Effector memory CD4-positive, alpha-beta T cell (primary cell): ENCODE results near the gene KIFBP.
"Not testable (repeated sequence)": the region's sequence is repeated elsewhere in the genome, so short reads cannot be mapped to it uniquely, and the experiment has no call there.

Experiments
- DNase-seq, 3 donors: peaks; one replicate each; pipeline ENCODE4 v3.0.0-alpha.2; 2020
- H3K27ac ChIP-seq: 2 replicates; pipeline ENCODE4 v1.7.0; 2013; ENCODE audit warnings: mild to moderate bottlenecking, low read length, moderate library complexity; ENCODE audit not compliant: insufficient read depth, poor library complexity, severe bottlenecking
- H3K27me3 ChIP-seq: replicated peaks from 2 replicates; pipeline ENCODE4 v1.7.0; 2013; ENCODE audit warnings: mild to moderate bottlenecking, low read length; ENCODE audit not compliant: insufficient read depth, control insufficient read depth, poor library complexity, severe bottlenecking
- H3K36me3 ChIP-seq: 2 replicates; pipeline ENCODE4 v1.7.0; 2013; ENCODE audit warnings: mild to moderate bottlenecking, low read length, moderate library complexity; ENCODE audit not compliant: control insufficient read depth, insufficient read depth
- H3K4me1 ChIP-seq: 2 replicates; pipeline ENCODE4 v1.7.0; 2013; ENCODE audit warnings: low read length, mild to moderate bottlenecking; ENCODE audit not compliant: control insufficient read depth, insufficient read depth, poor library complexity, severe bottlenecking
- H3K4me3 ChIP-seq: 2 replicates; pipeline ENCODE4 v1.7.0; 2013; ENCODE audit warnings: low read length, low read depth, mild to moderate bottlenecking; ENCODE audit not compliant: insufficient read depth, poor library complexity, severe bottlenecking
- H3K9me3 ChIP-seq: 2 replicates; pipeline ENCODE4 v1.7.0; 2013; ENCODE audit warnings: mild to moderate bottlenecking, low read length, moderate library complexity; ENCODE audit not compliant: control insufficient read depth

Gene KIFBP

DNA sequence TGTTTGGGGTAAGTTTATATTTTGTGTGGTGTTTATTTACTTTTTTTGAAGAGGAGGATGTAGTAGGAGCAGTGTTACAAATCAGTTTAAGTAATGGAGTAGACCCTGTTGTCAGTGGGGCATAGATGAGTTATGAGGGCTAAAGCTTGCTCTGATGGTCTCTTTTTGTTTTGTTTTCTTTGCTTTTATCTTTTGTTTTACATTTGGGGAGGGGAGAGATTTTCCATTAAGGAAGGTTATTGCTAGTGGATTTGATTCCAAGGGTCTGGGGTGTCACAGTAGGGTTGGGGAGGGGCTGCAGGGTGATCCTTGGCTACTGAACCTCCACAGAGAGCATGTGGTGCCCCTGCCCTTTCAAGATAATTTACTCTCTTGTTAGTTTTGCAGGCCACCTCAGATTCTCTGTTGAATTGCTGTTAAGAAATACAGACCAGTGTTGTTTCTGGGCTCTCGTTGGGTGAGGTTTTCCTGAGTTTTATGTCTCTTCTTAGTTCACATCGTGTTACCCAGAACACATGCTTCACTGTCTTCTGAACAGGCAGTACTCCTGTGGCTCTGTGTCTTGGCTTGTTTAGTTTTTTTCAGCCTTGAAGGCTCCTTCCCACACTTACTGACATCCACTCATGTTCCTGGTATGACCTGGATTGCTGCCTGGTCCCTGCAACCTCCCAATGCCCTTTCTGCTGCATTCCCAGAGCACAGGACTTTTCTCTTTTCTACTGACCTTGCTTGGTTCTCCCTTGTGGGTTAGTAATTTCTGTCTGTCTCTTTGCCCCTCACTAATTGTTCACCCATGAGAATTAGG is 4.2 kb downstream of the KIFBP start:
- DNase-seq, result no peak

DNA sequence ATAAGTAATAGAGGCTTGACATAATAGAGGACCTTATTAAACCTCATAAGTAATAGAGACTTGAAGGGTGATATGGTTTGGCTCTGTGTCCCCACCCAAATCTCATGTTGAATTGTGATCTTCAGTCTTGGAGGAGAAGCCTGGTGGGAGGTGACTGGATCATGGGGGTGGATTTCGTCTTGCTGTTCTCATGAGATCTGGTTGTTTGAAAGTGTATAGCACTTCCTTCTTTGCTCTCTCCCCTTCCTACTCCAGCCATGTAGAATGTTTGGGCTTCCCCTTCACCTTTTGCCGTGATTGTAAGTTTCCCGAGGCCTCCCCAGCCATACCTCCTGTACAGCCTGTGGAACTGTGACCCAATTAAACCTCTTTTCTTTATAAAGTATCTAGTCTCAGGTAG is 8.6 kb downstream of the KIFBP start:
- Histone ChIP-seq H3K4me3 (no peak overlapping the region), H3K9me3 (no peaks in the 10 kb centered on the region), H3K27ac (no peak overlapping the region), H3K36me3 (peaks cover 4% of the 10 kb centered on the region), H3K4me1 (peaks cover 3% of the 10 kb centered on the region), H3K27me3 (no peaks in the 10 kb centered on the region)
- no peak for DNase-seq

More for the DNA sequence above, 4.2 kb downstream of the KIFBP start:
- no peaks in the 10 kb centered on the region for H3K9me3 ChIP-seq
- H3K4me3 ChIP-seq, result no peak overlapping the region
- H3K27me3 ChIP-seq, result no peaks in the 10 kb centered on the region
- H3K36me3 ChIP-seq, result no peaks in the 10 kb centered on the region
- H3K4me1 ChIP-seq, result peaks cover 20% of the 10 kb centered on the region
- no peak overlapping the region for H3K27ac ChIP-seq

DNA sequence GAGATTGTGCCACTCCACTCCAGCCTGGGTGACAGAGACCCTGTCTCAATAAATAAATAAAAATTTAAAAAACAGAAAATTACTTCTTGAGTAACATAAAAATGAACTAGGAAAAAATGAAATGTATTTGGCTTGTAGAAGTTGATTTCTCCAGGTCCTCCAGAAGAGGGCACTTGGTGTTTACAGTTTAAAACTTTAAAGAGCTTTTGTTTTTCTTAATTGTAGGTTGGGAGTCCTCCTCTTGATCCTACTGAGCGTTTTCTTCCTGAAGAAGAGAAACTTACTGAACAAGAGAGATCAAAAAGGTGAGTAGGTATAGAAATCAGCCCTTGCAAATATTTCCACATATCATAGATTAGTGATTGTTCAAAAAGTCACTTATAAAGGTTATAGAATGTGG is 16.2 kb downstream of the KIFBP start:
- Histone ChIP-seq H3K36me3 (peaks cover 31% of the 10 kb centered on the region), H3K4me3 (no peak overlapping the region), H3K27ac (no peak overlapping the region), H3K27me3 (no peaks in the 10 kb centered on the region), H3K4me1 (no peaks in the 10 kb centered on the region), H3K9me3 (no peaks in the 10 kb centered on the region)
- DNase-seq, result no peak

DNA sequence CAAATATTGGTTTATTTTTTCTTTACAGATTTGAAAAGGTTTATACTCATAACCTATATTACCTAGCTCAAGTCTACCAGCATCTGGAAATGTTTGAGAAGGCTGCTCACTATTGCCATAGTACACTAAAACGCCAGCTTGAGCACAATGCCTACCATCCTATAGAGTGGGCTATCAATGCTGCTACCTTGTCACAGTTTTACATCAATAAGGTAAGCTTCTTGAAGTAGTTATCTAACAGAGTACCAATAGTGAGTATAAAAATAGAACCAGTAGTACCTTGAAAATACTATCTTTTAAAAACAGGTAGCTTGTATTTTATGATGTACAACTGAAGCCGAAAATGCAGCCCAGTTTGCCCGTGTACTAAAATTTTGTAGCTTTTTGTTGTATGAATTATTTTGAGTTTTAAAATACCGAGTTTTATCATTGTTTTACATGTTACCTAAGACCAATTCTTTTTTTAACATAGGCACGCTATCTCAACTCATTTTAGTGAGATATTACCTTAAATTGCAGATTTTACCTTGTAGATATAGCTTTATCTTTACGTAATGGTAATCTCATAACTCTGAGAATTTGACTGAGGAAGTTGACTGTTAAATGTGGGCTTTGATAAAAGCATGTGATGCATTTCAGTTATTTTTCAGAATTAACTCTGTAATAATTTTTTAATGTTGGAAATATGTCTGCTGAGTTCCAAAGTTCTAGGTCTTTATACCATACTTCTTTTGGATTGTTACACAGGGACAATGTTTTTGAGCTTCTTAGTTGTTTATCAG is 17.3 kb downstream of the KIFBP start:
- no peak overlapping the region for H3K27ac ChIP-seq
- H3K4me3 ChIP-seq, result no peak overlapping the region
- no peaks in the 10 kb centered on the region for H3K27me3 ChIP-seq
- no peaks in the 10 kb centered on the region for H3K9me3 ChIP-seq
- no peaks in the 10 kb centered on the region for H3K4me1 ChIP-seq
- H3K36me3 ChIP-seq, result peaks cover 31% of the 10 kb centered on the region
- no peak for DNase-seq

DNA sequence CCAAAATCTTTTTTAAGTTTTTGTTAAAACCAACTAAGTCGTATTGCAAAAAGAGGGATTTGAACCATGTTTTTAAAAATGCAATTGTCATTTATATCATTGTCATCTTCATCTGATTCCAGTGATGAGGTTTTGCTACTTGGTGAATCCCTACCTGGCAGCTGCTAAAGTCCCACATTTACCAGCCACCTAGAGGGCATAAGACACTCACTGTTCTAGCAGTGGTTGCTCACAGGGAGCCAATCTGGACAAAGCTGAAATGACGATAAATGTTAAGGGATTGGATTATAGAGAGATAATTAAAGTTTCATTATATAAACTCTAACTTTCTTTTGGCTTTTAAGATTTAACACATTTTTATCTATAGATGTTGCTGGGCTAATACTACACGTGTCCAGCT is 18.7 kb downstream of the KIFBP start:
- DNase-seq, result no peak
- peaks cover 32% of the 10 kb centered on the region for H3K36me3 ChIP-seq
- H3K4me3 ChIP-seq, result no peak overlapping the region
- no peak overlapping the region for H3K27ac ChIP-seq
- no peaks in the 10 kb centered on the region for H3K27me3 ChIP-seq
- H3K4me1 ChIP-seq, result no peaks in the 10 kb centered on the region
- H3K9me3 ChIP-seq, result no peaks in the 10 kb centered on the region

DNA sequence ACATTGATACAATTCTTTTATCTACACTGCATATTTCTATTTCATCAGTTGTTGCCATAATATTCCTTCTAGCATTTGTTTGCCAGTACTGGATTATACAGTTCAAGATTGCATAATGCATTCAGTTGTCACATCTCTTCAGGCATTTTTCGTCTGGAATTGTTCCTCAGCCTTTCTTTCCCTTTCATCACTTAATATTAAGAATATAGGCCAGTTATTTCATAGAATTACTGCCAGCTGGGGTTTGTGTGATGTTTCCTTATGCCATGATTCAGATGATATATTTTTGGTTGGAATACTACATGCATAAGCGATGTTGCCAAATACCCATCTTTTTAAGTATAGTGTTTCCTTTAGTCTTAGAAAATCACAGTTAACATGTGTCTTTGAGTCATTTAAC is 20.8 kb downstream of the KIFBP start:
- DNase-seq, result no peak
- peaks cover 38% of the 10 kb centered on the region for H3K36me3 ChIP-seq

DNA sequence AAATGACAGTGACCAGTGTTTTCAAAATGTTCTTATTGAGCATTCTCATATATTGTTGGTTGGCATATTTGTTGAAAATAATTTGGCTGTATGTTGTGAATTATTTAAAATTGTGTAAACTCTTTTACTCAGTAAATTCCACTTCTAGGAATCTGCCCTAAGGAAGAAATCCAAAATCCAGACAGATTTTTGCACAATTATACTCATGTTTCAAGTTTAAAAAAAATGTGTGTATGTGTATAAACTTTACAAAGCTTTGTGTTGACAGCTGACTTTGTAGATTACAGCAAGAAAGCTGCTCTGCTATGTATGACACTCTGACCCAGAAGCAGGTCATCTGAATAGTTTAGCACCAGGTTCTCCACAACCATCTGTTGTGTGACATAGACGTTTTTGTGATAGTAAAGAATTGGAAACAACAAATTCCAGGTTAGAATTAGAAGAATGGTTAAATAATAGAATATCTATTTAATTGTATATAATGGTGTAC is 21.6 kb downstream of the KIFBP start:
- Histone ChIP-seq H3K27ac (no peak overlapping the region), H3K27me3 (no peaks in the 10 kb centered on the region), H3K4me1 (no peaks in the 10 kb centered on the region), H3K36me3 (peaks cover 45% of the 10 kb centered on the region), H3K4me3 (no peak overlapping the region), H3K9me3 (no peaks in the 10 kb centered on the region)
- DNase-seq, result no peak

More for the DNA sequence above, 20.8 kb downstream of the KIFBP start:
- Histone ChIP-seq H3K27me3 (no peaks in the 10 kb centered on the region), H3K4me1 (no peaks in the 10 kb centered on the region), H3K4me3 (no peak overlapping the region), H3K9me3 (no peaks in the 10 kb centered on the region), H3K27ac (no peak overlapping the region)

DNA sequence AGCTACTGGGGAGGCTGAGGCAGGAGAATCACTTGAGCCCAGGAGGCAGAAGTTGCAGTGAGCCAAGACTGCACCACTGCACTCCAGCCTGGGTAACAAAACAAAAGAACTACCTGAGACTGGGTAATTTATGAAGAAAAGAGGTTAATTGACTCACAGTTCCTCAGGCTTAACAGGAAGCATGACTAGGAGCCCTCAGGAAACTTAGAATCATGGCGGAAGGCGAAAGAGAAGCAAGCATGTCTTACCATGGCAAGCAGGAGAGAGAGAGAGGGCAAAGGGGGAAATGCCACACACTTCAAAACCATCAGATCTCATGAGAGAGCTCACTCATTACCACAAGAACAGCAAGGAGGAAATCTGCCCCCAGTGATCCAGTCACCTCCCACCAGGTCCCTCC is 24.2 kb downstream of the KIFBP start:
- not testable (repeated sequence) for DNase-seq, H3K4me3 ChIP-seq, H3K4me1 ChIP-seq, H3K27ac ChIP-seq, H3K27me3 ChIP-seq, H3K9me3 ChIP-seq
- H3K36me3 ChIP-seq, result peaks cover 39% of the 10 kb centered on the region

DNA sequence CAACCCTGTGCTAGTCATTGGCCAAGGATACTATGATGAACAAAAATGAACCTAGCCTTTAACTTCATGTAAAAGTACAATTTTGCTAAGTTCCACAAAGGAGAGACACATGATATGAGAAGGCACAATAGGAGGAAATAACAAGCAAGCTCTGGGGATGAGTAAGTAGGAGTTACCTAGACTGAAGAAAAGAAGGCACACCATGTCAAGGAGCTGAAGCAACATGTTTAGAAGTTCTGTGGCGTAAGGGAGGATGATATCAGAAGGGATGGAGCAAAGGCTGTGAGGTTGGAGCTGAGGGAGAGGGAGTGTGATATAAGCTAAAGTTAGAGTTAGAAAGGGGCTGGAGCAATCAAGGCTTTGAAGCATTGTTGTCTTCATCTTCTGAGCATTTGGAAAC is 25.6 kb downstream of the KIFBP start:
- no peak for DNase-seq
- no peaks in the 10 kb centered on the region for H3K4me1 ChIP-seq
- H3K36me3 ChIP-seq, result peaks cover 37% of the 10 kb centered on the region
- no peak overlapping the region for H3K27ac ChIP-seq
- H3K4me3 ChIP-seq, result no peak overlapping the region
- no peaks in the 10 kb centered on the region for H3K9me3 ChIP-seq
- no peaks in the 10 kb centered on the region for H3K27me3 ChIP-seq

DNA sequence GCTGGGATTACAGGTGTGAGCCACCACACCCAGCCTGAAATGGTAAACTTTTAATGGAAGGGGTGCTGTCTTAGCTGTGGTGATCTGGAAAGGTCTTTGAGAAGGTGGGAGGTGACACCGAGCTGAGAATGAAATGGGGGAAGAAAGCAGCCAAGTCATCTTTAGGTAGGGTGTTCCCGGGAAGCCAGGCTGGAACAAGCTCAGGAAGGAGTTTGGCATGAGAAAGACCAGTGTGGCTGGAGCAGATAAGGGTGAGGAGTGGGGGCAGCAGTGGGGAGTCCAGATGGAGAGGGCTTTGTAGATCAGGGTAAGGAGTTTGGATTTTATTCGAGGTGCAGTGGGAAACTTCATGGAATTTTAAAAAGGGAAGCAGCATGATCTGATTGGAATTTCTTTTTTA is 30.0 kb downstream of the KIFBP start:
- H3K27ac ChIP-seq, result no peak overlapping the region
- no peaks in the 10 kb centered on the region for H3K4me1 ChIP-seq
- peaks cover 27% of the 10 kb centered on the region for H3K36me3 ChIP-seq
- no peaks in the 10 kb centered on the region for H3K27me3 ChIP-seq
- DNase-seq, result no peak
- no peak overlapping the region for H3K4me3 ChIP-seq
- no peaks in the 10 kb centered on the region for H3K9me3 ChIP-seq
